T-helper 9 cell (primary cell): ENCODE data around the gene LIG3.
"Not testable (repeated sequence)": the region's sequence is repeated elsewhere in the genome, so short reads cannot be mapped to it uniquely, and the experiment has no call there.

ENCODE experiments used
- DNase-seq: peaks from one replicate; pipeline ENCODE4 v3.0.0-alpha.2; 2020
- total RNA-seq, 2 donors: gene quantifications; one replicate each; lab custom pipeline; 2026; lab: John Stamatoyannopoulos, UW

LIG3 gene
- total RNA-seq: 55.3 to 68.5 reads per million in 2 donors

DNA sequence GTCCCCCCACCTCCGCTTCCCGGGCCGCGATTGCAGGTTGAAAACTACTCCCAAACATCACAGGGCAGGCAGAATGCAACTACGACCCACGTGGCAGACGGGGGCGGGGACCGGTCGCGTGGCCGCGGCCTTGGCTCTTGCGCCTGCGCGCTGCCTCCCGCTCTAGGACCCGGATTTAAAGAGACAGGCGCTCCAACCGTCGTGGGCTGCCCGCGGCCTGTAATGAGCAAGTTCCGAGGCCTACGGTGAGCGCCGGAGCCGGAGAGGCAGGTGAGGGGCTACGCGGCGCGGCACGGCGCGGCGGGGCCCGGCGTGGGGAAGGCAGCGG lies at the start of gene LIG3:
Gene LIG3, plus strand, starts transcription at position 160 of the 328 bp plus-strand sequence. CDS start 2,494 bp downstream, outside the sequence.
- peak; percentile 86 for DNase-seq

DNA sequence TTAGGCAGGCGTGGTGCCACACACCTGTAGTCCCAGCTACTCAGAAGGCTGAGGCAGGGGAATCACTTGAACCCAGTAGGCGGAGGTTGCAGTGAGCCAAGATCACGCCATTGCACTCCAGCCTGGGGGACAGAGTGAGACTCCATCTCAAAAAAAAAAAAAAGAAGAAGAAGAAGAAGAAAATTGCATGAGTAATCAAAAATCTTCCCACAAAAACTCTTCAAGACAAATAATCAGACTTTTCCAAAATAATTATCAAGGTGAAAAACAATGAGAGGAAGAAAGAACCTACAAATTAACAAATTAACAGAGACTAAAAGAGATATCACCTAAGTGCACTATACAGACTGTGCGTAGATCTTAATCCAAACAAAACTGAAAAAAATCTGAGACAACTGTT lies 29.5 kb upstream of the LIG3 start:
- not testable (repeated sequence) for DNase-seq

DNA sequence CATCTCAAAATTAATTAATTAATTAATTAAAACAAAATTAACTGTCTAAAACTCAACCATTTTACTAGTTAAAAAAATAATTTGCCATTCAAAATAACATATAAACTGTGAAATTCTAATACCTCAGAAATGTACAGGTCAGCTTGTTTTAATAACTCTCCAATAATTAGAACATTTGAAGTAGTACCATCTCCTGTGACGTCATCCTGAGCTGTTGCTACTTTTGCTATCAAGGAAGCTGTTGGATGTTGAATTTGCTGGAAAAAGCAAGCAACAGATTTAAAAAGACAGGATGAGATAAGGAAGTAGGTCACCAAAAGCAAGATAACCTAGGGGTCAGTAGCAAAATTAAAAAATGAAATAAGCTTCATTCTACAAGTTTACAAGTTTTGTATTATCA lies 21.9 kb upstream of the LIG3 start:
- no peak for DNase-seq

DNA sequence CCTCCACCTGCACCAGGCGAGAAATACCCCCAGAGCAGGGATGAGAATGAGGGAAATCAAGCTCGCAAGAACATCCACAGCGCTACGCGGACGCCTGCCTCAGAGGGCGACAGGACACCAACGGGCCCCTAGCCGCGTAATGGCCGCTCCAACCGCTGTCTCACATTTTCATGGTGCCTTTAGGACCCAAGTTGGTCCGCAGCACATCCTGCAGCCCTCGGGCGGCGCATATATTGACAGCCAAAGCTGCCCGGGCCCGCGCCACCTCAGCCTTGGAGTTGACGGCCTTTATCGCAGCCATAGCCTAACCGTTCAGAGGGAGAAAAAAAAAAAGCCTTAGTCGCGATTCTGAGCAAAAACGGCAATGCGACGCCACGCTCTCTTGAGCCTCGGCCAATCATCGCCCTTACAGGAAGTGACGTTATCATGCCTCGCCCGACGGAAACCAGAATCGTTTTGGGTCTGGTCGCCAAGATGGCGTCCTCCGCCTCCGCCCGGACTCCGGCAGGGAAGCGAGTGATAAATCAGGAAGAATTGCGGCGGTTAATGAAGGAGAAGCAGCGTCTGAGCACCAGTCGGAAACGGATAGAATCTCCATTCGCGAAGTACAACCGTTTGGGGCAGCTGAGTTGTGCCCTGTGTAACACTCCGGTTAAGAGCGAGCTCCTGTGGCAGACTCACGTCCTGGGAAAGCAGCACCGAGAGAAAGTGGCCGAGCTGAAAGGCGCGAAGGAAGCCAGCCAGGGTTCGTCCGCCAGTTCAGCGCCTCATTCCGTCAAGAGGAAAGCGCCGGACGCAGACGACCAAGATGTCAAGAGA lies 19.0 kb upstream of the LIG3 start, which contains the start of the genes CCT6B and ZNF830:
Gene CCT6B, minus strand, starts transcription at position 368 of the 819 bp plus-strand sequence. Its CDS starts 67 bp downstream, at position 301.
Gene ZNF830, plus strand, starts transcription at position 448 of the 819 bp plus-strand sequence. Its CDS starts 27 bp downstream, at position 475.
- peak; percentile 86 for DNase-seq

DNA sequence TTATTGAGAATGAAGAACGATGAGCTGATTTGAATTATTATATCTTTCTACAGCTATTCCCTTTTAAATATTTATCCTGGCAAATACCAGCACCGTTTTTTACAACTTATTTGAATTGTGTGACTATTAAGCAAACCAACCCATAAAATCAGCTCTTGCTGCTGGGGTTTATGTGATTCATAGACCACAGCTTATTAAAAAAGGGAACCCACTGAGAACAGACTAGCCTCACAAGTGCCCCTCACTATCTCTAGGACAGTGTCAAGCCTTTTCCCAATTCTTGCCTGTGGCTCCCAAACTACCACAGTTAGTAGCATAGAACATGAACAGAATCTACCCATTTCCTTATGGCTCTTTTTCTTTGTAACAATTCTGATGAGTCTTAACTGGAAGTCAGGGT lies 6.1 kb upstream of the LIG3 start:
- DNase-seq: no peak

DNA sequence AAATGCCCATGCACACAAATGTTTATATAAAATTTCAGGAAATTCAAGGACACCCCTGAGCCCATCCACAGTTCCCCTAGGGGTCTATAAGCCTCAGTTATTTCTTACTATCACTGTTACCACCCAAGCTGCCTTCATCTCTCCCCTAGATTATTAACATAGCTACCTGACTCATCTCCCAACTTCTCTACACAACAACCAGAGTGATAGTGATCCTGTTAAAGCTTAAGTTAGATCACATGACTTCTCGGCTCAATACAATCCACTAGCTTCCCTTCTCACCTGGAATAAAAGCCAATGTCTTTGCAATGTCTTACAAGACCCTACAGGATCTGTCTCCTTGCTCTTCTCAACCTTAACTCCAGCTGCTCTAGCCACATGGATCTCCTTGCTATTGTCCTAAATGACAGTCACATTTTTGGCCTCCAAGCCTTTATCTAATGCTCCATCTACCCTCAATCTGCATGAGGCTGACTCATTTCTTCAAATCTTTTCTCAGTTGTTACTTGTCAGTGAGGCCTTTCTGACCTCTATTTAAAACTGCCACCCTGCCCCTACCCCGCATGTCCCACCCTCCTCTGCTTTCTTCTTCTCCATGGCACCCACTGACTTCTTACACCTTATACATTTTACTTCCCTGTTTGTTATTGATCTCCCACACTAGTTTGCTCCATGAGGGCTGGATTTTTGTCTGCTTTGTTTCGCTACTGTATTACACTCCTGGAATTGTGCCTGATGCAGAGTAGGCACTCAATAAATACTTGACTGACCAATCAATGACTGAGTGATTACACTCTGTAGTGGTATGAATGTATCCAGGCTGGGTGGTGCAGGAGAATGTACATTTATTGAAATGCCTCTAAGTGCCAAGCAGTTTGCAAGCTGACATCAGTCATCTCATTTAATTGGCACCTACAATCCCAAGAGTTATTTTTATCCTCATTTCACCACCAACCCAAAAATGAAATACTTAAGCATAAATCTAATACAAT lies 5.2 kb upstream of the LIG3 start:
- no peak for DNase-seq

DNA sequence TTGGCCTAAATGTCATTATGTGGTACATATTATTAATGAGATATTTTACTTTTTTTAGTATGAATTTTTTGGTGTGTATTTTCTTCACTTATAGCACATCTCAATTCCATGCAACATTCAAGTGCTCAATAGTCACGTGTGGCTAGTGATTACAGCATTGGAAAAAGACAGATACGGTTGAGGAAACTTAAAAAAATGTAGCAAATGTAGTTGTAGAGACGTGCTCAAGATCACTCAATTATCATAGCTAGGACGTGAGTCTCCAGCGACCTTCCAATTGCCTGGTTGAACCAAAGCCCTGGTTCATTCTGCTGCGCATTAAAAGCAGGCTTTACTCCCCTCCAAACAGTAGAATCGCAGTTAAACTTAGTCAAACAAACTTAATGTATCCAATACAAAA lies 1.2 kb upstream of the LIG3 start:
- no peak for DNase-seq

DNA sequence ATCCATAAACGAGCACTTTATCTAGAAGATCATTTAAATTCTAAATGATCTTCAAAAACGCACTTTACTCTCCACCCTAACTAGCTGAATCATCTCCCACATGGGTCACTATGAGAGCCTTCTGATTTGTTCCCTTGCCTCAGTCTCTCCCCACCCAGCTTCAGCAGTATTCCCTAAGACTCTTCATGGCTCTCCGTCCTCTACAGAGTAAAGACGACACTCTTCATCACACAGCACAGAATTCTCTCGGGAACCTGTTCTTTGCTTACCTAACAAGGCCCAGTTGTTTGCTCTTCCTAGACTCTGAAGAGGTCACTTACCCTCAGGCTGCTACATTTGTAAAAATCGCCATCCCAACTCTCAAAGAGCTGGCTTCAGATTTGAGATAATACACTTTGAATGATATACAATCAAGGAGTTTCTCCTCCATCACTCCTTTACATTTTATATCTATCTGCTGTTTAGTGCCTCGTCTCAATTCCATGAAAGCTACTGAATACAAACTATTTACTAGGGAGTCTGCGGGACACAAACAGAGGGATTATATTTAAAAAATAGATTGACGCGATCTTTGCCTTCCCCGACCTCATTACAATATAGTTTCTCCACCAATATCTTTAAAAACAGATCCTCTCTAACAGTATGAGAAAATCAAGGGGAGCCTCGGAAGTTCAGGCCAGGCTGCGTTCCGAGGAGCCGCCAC lies 511 bp upstream of the LIG3 start:
- DNase-seq: no peak

DNA sequence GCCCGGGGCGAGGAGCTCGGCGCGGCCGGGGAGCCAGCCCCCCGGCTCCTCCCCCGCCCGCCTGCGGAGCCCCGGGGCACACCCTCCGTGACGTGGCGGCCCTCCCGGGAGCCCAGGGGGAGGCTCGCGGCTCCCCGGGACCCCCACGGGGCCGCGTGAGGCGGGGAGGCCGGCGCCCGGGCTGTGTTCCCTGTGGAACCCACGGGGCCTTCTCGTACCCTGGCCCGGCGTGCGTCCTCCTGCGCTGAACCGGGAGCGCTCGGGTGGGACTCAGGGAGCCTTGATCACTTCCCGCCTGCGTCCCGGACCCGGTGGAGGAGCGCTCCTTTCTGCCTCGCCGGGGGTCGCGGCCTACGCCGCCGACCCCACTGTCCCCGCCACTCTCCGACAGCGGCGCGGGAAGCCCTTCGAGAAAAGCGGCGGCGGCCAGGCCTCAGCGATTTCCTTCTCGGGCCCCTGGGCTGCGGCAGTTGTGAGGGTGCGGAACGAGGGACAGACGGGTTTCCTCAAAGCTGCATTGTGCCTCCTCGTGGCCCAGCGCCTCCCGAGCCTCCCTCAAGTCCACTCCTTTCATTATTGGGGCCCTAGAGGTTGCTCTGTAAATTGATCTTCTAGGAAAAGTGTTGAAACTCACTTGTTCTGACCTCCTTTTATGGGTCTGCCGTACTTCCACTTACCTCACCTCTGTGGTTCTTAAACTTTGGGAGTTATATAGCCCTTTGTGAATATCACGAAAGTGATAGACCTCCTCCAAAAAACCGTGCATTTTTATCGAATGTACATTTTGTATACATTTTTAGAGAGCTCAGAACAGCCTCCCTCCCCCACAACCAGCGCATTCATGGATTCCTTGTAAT lies 597 bp downstream of the LIG3 start:
- DNase-seq: peak; percentile 67

DNA sequence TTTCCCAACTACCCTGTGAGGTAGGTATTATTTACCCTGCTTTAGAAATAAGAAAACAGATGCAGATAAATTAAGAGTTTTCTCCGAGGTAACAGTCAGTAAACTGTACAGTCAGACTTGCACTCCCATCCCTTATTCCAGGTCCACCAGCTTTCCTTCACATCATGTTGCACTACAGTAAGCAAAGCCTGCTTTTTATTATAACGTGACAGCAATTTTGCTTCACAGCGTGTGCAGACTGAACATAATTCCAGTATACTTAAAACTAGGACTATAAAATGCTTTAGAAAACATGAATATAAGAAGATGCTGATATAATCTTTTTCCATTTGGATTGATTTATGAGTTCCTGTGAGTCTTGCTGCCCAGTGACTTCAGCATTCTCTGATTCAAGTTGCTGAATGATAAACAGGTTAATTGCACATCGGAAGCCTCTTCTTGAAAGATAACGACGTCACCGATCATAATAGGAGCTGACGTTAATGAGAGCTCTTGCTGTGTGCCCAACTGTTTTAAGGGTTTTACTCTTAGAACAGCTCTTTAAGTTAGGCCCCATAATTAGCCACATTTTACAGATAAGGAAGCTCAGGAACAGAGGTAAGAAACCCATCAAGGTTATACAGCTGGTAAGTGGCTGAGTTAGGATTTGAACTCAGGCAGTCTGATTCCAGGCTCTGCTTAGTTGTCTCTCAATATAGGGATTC lies 1.4 kb downstream of the LIG3 start:
- no peak for DNase-seq

DNA sequence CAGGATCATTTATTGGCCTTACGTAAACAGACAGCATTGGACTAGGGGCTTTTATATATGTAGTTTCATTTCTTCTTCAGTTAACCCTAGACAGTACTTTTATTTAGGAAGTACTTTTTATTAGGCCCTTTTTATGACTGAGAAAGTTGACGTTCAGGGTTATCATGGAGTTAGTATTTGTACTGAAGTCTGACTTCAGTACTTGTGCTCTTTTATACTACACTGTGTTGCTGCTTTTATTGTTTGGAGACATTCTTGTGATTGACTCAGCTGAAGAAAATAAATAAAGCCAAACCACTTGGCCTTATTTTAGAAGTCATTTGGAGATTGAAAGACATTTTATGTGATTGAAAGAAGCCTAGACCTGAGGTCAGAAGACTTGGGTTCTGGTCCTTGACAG lies 6.9 kb downstream of the LIG3 start:
- DNase-seq: no peak

DNA sequence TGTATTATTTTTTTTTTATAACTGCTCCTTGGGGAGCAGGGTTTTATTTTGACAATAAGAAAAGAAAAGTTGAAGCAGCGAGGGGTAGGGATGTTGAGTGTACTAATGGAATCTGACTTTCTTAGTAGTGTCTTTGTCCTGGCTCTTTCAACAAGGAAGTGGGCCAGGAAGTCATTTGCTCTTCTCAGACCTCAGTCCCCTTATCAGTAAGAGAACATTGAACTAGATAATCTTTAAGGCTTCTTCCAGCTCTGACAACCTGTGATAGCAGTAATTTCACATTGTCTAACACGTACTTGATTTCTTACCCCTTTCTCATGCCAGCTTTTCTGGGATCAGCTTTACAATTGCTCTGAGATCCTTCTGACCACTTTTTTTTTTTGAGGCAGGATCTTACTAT lies 8.3 kb downstream of the LIG3 start:
- DNase-seq: no peak

DNA sequence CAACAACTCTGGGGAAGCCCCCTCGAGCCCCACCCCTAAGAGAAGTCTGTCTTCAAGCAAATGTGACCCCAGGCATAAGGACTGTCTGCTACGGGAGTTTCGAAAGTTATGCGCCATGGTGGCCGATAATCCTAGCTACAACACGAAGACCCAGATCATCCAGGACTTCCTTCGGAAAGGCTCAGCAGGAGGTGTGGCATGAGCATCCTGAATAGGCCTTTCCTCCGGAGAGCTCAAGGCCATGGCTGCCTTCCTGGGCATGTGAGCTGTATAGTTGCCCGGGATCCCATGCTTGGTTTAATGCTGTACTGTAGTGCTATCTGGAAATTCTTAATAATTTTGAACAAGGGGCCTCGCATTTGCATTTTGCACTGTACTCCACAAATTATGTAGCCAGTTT lies 9.2 kb downstream of the LIG3 start:
- no peak for DNase-seq

DNA sequence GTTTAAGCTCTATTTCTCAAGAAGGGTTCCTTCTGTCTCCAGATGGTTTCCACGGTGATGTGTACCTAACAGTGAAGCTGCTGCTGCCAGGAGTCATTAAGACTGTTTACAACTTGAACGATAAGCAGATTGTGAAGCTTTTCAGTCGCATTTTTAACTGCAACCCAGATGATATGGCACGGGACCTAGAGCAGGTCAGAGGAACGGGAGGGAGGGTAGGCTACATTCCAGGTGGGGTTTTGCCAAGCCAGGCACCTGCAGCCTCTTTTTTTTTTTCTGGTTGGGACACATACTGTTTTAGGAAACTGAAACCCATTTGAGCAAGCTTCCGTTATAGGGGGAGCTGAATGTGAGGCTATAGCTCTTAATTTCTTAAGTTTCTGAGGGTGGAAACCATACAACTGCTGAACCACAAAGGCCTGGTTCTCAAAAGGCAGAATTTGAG lies 10.6 kb downstream of the LIG3 start:
- no peak for DNase-seq

DNA sequence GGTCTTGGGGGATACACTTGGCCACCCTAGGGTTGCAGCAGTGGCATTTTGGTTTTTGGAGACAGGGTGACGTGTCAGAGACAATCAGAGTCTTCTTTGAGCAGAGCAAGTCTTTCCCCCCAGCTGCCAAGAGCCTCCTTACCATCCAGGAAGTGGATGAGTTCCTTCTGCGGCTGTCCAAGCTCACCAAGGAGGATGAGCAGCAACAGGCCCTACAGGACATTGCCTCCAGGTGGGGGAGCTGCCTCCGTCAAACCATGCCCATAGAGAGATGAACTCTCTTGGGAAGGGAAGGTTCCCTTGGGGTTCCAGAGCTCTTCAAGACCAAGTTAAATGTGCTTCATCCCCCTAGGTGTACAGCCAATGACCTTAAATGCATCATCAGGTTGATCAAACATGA lies 11.3 kb downstream of the LIG3 start:
- no peak for DNase-seq

DNA sequence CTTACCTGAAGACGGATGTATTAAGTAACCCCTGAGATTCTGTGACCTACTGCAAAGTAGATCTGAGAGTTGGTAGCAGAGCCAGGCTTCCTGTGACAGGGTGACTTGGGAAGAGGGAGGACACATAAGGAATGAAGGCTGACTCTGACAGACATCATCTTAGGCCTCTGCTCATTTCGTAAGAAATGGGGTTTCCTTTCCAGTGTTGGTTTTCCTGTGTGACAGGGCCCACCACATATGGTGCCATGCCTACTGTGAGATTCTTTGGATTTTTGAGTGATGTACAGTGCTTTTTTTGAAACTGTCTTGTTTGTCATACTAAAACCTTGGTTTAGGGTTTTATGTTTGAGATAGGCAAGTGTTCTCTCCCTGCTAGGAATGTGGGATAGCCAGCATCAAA lies 12.7 kb downstream of the LIG3 start:
- DNase-seq: no peak

DNA sequence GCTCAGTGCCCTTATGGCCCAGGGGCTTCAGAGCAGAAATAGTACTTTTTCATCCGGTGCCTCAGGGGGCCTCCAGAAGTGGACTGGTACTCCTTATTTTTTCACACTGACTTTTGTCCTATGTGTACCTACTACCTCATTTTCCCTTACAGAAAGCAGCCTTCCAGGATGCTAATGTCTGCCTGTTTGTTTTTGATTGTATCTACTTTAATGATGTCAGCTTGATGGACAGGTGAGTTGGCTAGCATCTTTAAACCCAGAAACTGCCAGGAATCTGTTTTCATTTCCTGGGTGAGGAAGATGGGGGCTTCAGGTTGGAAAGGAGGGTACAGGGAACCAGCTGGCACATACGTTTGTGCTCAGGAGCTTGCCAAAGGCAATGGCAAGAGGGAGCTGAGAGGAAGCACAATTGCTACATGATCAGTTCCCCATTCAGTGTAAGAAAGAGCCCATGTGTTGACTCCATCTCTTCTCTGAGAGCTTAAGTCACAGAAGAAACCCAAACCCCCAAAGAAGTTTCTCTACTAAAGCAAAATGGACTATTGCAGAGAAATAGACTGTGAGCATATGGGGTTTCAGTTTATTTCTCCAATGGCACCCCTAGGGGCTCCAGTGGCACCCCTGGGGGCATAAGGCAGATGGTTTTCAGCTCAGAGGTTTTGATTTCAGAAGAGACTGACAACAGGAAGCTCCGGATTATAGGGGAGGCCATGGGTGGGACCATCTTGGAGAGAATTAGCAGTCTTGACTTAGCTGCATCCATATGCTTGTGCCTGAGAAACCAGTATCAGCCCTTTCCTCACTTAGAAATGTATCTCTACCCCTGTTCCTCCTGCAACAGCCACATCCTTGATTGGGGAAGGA lies 16.3 kb downstream of the LIG3 start:
- DNase-seq: no peak

DNA sequence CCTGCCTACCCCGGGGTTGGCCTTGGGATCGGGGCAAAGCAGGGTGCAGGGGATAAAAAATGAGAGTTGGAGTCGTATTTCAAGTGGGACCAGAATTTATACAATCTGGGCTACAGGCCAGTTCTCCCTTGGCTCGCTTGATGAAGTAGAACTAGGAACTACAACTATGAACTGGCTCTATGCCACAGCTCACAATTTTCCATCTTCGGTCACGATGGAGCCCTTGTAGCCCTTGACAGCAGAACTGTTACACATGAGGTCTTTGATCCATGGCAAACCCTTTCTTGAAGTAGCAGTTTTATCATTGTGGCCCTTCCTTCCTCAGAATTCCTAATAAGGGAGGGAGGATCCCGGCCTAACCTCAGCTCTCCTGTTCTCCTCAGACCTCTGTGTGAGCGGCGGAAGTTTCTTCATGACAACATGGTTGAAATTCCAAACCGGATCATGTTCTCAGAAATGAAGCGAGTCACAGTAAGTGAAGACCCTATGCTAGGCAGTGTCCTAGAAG lies 17.1 kb downstream of the LIG3 start:
- DNase-seq: no peak

DNA sequence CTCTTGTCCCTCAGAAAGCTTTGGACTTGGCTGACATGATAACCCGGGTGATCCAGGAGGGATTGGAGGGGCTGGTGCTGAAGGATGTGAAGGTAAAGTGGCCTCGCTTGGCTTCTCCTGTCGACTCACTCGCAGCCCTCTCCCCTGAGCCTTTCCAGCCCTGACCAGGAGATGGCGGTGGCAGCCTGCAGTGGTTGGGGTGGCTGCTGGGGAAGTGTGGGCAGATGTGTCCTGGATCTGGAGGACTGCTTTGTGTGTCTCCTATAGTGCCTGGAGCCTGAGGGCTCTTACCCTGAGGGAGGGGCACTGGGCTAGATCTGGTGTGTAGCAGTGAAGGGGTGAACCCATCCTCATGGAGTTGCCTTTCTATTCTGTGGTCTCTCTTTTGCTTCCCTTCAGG lies 17.9 kb downstream of the LIG3 start:
- peak; percentile 68 for DNase-seq

DNA sequence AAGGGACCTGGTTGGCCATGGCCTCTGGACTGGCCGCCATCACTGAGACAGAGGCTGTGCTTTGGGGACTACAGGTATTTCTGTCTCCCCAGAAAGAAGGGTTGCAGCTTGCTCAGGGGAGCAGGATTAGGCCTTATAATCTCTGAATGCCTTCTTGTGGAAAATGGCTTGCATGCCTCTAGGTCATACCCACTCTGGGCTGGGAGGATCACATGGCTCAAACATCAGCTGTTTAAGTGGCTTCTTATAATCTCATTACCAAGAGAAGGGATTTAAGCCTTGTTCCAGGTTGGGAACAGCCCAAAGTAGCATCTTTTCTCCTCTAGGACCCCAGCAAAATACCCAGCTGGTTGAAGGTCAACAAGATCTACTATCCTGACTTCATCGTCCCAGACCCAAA lies 19.1 kb downstream of the LIG3 start:
- no peak for DNase-seq
